Activated CD4-positive, alpha-beta T cell treated with anti-CD3 and anti-CD28 coated beads, Interleukin-2, amount 50 U/mL, for 1 hour (primary cell): ENCODE results near the gene RBMS3.
"Not testable (repeated sequence)": the region's sequence is repeated elsewhere in the genome, so short reads cannot be mapped to it uniquely, and the experiment has no call there.

Experiments
- DNase-seq: peaks from one replicate; pipeline ENCODE4 v3.0.0-alpha.2; 2020

RBMS3 gene

GRCh38 chr3:29991198-29991597 lies 710.3 kb downstream of the RBMS3 start:
- no peak for DNase-seq

- DNase-seq, result no peak
Measured at GRCh38 chr3:30002797-30003196, 721.9 kb downstream of the RBMS3 start.

- DNase-seq, result no peak
Measured at GRCh38 chr3:30003741-30004140, 722.9 kb downstream of the RBMS3 start.

GRCh38 chr3:30004481-30004880 lies 723.6 kb downstream of the RBMS3 start:
- DNase-seq, result no peak

GRCh38 chr3:30006111-30006510 lies 725.2 kb downstream of the RBMS3 start:
- DNase-seq, result no peak

GRCh38 chr3:30007668-30008067 lies 726.8 kb downstream of the RBMS3 start:
- no peak for DNase-seq

- DNase-seq, result no peak
Measured at GRCh38 chr3:30011237-30011803, 730.4 kb downstream of the RBMS3 start.

- DNase-seq, result peak; percentile 51
Measured at GRCh38 chr3:30012941-30013543, 732.2 kb downstream of the RBMS3 start.

GRCh38 chr3:30017901-30018300 lies 737.0 kb downstream of the RBMS3 start:
- DNase-seq, result no peak

- no peak for DNase-seq
Measured at GRCh38 chr3:30020380-30020779, 739.5 kb downstream of the RBMS3 start.

- no peak for DNase-seq
Measured at GRCh38 chr3:30024466-30024865, 743.6 kb downstream of the RBMS3 start.

- no peak for DNase-seq
Measured at GRCh38 chr3:30026851-30027250, 746.0 kb downstream of the RBMS3 start.

- DNase-seq, result no peak
Measured at GRCh38 chr3:30034246-30034991, 753.5 kb downstream of the RBMS3 start.

- no peak for DNase-seq
Measured at GRCh38 chr3:30035935-30036567, 755.2 kb downstream of the RBMS3 start.

GRCh38 chr3:30040126-30040525 lies 759.3 kb downstream of the RBMS3 start:
- DNase-seq, result no peak

- DNase-seq, result not testable (repeated sequence)
Measured at GRCh38 chr3:30041481-30041880, 760.6 kb downstream of the RBMS3 start.

- DNase-seq, result peak; percentile 56
Measured at GRCh38 chr3:30042274-30042859, 761.5 kb downstream of the RBMS3 start.

GRCh38 chr3:30042916-30043555 lies 762.2 kb downstream of the RBMS3 start:
- no peak for DNase-seq

- no peak for DNase-seq
Measured at GRCh38 chr3:30044515-30044914, 763.6 kb downstream of the RBMS3 start.

- no peak for DNase-seq
Measured at GRCh38 chr3:30048431-30048830, 767.6 kb downstream of the RBMS3 start.

- DNase-seq, result not testable (repeated sequence)
Measured at GRCh38 chr3:30050116-30050515, 769.2 kb downstream of the RBMS3 start.

GRCh38 chr3:30059240-30059639 lies 778.4 kb downstream of the RBMS3 start:
- no peak for DNase-seq
